HEK293 (cell line): Measurements from ENCODE around the gene ABCB10.

Experiments
- CTCF ChIA-PET: fragments of 350-600 bp; formaldehyde crosslinking; extraction: SDS; loops from one replicate; lab custom pipeline; 2021; ENCODE audit warnings: antibody characterized with exemption; lab: Yijun Ruan, JAX
- POLR2A ChIA-PET: fragments of 300-600 bp; formaldehyde crosslinking; extraction: SDS; loops from one replicate; lab custom pipeline; 2020; ENCODE audit warnings: antibody characterized with exemption, inconsistent platforms; lab: Yijun Ruan, JAX
- H3K27ac ChIP-seq: fragments of 200-500 bp; sonication (Bioruptor generic); 2 replicates; pipeline ENCODE4 v1.5.1; 2014; ENCODE audit warnings: low read depth, low read length, control low read depth, inconsistent platforms; ENCODE audit errors: extremely low read depth
- H3K36me3 ChIP-seq, 2 experiments: fragments of 200-500 bp in 1 of 2; sonication (Bioruptor generic) in 1 of 2; 1 replicate in 1 of 2; 2 replicates in 1 of 2; pipeline ENCODE4 v1.5.1; 2014 to 2017; ENCODE audit warnings: inconsistent platforms in 2 of 2, low read length in 2 of 2; ENCODE audit not compliant: control insufficient read depth in 2 of 2, insufficient read depth in 1 of 2
- H3K4me1 ChIP-seq: fragments of 200-500 bp; sonication (Bioruptor generic); 2 replicates; pipeline ENCODE4 v1.5.1; 2014; ENCODE audit warnings: mild to moderate bottlenecking, low read length, inconsistent platforms; ENCODE audit not compliant: control insufficient read depth, insufficient read depth
- H3K4me3 ChIP-seq: 2 replicates; pipeline ENCODE4 v1.5.1; 2011; ENCODE audit warnings: low read depth, mild to moderate bottlenecking, control low read depth, low read length, moderate library complexity
- H3K9me3 ChIP-seq: fragments of 200-500 bp; sonication (Bioruptor generic); 2 replicates; pipeline ENCODE4 v1.5.1; 2014; ENCODE audit warnings: low read depth, low read length, inconsistent platforms; ENCODE audit not compliant: control insufficient read depth, insufficient read depth
- AEBP2 ChIP-seq: fragments of 450-650 bp; formaldehyde crosslinking; IDR thresholded peaks from 2 replicates; pipeline ENCODE4 v1.5.1; 2016; ENCODE audit warnings: missing biosample characterization, missing genetic modification characterization, borderline replicate concordance
- BCL11B ChIP-seq: fragments of 450-650 bp; formaldehyde crosslinking; IDR thresholded peaks from 2 replicates; pipeline ENCODE4 v1.5.1; 2016; ENCODE audit warnings: low read depth, missing biosample characterization, missing genetic modification characterization
- GLI4 ChIP-seq: fragments of 450-650 bp; formaldehyde crosslinking; IDR thresholded peaks from 2 replicates; pipeline ENCODE4 v1.5.1; 2016; ENCODE audit warnings: missing biosample characterization, missing genetic modification characterization
- KLF16 ChIP-seq: fragments of 450-650 bp; formaldehyde crosslinking; IDR thresholded peaks from 2 replicates; pipeline ENCODE4 v1.5.1; 2017; ENCODE audit warnings: missing biosample characterization, missing genetic modification characterization
- MYNN ChIP-seq: fragments of 450-650 bp; formaldehyde crosslinking; IDR thresholded peaks from 2 replicates; pipeline ENCODE4 v1.5.1; 2016; ENCODE audit warnings: missing biosample characterization, missing genetic modification characterization, borderline replicate concordance
- RBAK ChIP-seq: fragments of 450-650 bp; formaldehyde crosslinking; IDR thresholded peaks from 2 replicates; pipeline ENCODE4 v1.5.1; 2016; ENCODE audit warnings: missing biosample characterization, missing genetic modification characterization
- SP2 ChIP-seq: fragments of 450-650 bp; formaldehyde crosslinking; IDR thresholded peaks from 2 replicates; pipeline ENCODE4 v1.5.1; 2016; ENCODE audit warnings: missing biosample characterization, missing genetic modification characterization
- YY2 ChIP-seq: fragments of 450-650 bp; formaldehyde crosslinking; IDR thresholded peaks from 2 replicates; pipeline ENCODE4 v1.5.1; 2016; ENCODE audit warnings: missing biosample characterization, missing genetic modification characterization
- ZBTB1 ChIP-seq: fragments of 450-650 bp; formaldehyde crosslinking; IDR thresholded peaks from 2 replicates; pipeline ENCODE4 v1.5.1; 2016; ENCODE audit warnings: missing biosample characterization, missing genetic modification characterization
- ZBTB7A ChIP-seq: fragments of 450-650 bp; formaldehyde crosslinking; IDR thresholded peaks from 2 replicates; pipeline ENCODE4 v1.5.1; 2016; ENCODE audit warnings: low read depth, missing biosample characterization, missing genetic modification characterization
- ZFP41 ChIP-seq: fragments of 450-650 bp; formaldehyde crosslinking; IDR thresholded peaks from 2 replicates; pipeline ENCODE4 v1.5.1; 2016; ENCODE audit warnings: missing biosample characterization, missing genetic modification characterization, borderline replicate concordance
- ZNF146 ChIP-seq: fragments of 450-650 bp; formaldehyde crosslinking; IDR thresholded peaks from 2 replicates; pipeline ENCODE4 v1.5.1; 2016; ENCODE audit warnings: missing biosample characterization, missing genetic modification characterization
- ZNF155 ChIP-seq: fragments of 450-650 bp; formaldehyde crosslinking; IDR thresholded peaks from 2 replicates; pipeline ENCODE4 v1.5.1; 2016; ENCODE audit warnings: missing biosample characterization, missing genetic modification characterization
- ZNF174 ChIP-seq: fragments of 450-650 bp; formaldehyde crosslinking; IDR thresholded peaks from 2 replicates; pipeline ENCODE4 v1.5.0; 2017; ENCODE audit warnings: missing biosample characterization, mild to moderate bottlenecking, missing genetic modification characterization
- ZNF19 ChIP-seq: fragments of 450-650 bp; formaldehyde crosslinking; IDR thresholded peaks from 2 replicates; pipeline ENCODE4; 2016; ENCODE audit warnings: missing biosample characterization, missing genetic modification characterization, low read depth
- ZNF214 ChIP-seq: fragments of 450-650 bp; formaldehyde crosslinking; IDR thresholded peaks from 2 replicates; pipeline ENCODE4 v1.5.1; 2017; ENCODE audit warnings: missing biosample characterization, mild to moderate bottlenecking, missing genetic modification characterization, borderline replicate concordance
- ZNF24 ChIP-seq: fragments of 450-650 bp; formaldehyde crosslinking; IDR thresholded peaks from 2 replicates; pipeline ENCODE4 v1.5.1; 2016; ENCODE audit warnings: missing biosample characterization, missing genetic modification characterization
- ZNF302 ChIP-seq: fragments of 450-650 bp; formaldehyde crosslinking; IDR thresholded peaks from 2 replicates; pipeline ENCODE4 v1.5.1; 2016; ENCODE audit warnings: missing biosample characterization, missing genetic modification characterization, low read depth
- ZNF335 ChIP-seq: fragments of 450-650 bp; formaldehyde crosslinking; conservative IDR thresholded peaks from 2 replicates; pipeline ENCODE4 v1.5.1; 2016; ENCODE audit warnings: missing biosample characterization, missing genetic modification characterization
- ZNF449 ChIP-seq: fragments of 450-650 bp; formaldehyde crosslinking; IDR thresholded peaks from 2 replicates; pipeline ENCODE4 v1.5.1; 2017; ENCODE audit warnings: missing biosample characterization, mild to moderate bottlenecking, missing genetic modification characterization, moderate library complexity
- ZNF623 ChIP-seq: fragments of 450-650 bp; formaldehyde crosslinking; IDR thresholded peaks from 2 replicates; pipeline ENCODE4 v1.5.1; 2016; ENCODE audit warnings: missing biosample characterization, missing genetic modification characterization
- ZNF664 ChIP-seq: fragments of 450-650 bp; formaldehyde crosslinking; IDR thresholded peaks from 2 replicates; pipeline ENCODE4 v1.5.1; 2016; ENCODE audit warnings: missing biosample characterization, missing genetic modification characterization
- ZNF677 ChIP-seq: fragments of 450-650 bp; IDR thresholded peaks from 2 replicates; pipeline ENCODE4 v1.5.0; 2018; ENCODE audit warnings: missing biosample characterization, mild to moderate bottlenecking, missing genetic modification characterization, moderate library complexity
- ZNF704 ChIP-seq: fragments of 450-650 bp; formaldehyde crosslinking; IDR thresholded peaks from 2 replicates; pipeline ENCODE4 v1.5.1; 2016; ENCODE audit warnings: missing biosample characterization, missing genetic modification characterization
- ZNF76 ChIP-seq: fragments of 450-650 bp; formaldehyde crosslinking; IDR thresholded peaks from 2 replicates; pipeline ENCODE4; 2016; ENCODE audit warnings: low read depth, missing biosample characterization, missing genetic modification characterization, borderline replicate concordance
- ZNF792 ChIP-seq: fragments of 450-650 bp; formaldehyde crosslinking; IDR thresholded peaks from 2 replicates; pipeline ENCODE4 v1.5.1; 2016; ENCODE audit warnings: missing biosample characterization, missing genetic modification characterization
- TF ChIP-seq, protein P1 (sequence below): fragments of 450-650 bp; formaldehyde crosslinking; IDR thresholded peaks from 2 replicates; pipeline ENCODE4 v1.5.1; 2016; ENCODE audit warnings: missing biosample characterization, missing genetic modification characterization, low read depth
- TF ChIP-seq, protein P2 (sequence below): sonication (generic); formaldehyde crosslinking; IDR thresholded peaks from 2 replicates; pipeline ENCODE4 v1.8.1; 2022; ENCODE audit warnings: mild to moderate bottlenecking, moderate library complexity, missing genetic modification reagents

ABCB10 gene

DNA sequence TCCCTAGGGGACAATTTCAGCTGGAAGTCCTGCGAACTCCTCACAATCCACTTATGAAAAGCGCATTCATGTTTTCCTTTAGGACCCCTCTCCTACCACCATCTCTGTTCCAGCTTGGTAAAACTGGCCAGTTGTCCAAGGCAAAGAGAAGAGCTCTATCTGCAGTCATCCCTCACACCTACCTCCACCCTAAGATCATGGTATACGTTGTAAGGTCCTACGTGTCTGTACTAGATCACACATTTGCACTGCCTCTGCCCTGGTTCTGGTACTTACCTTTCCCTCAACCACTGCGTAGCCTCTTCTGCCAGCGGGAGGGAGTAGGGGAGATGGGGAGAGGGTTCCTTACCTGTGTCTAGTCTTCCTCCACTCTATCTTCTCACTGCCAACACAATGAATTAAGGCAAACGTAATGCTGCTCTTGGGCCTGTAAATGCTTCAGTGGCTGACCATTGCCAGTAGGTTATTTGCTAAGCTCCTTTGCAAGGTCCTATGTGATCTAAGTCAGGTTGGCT lies 49.6 kb downstream of the ABCB10 start:
- ChIA-PET POLR2A (interaction anchor here (0.7 to 3.9 kb wide), 26 partner anchors 9 to 439 kb away, joined by 3 to 44 read pairs (median 4); partner anchors contain the start of genes ABCB10, RAB4A, TAF5L and URB2), CTCF (interaction anchor here (0.5 to 2.0 kb wide), 7 partner anchors 9 to 740 kb away, joined by 3 to 11 read pairs (median 4); no protein-coding TSS in a partner anchor)
- Histone ChIP-seq H3K9me3 (no peaks in the 10 kb centered on the region), H3K27ac (peak overlapping the region; percentile 85), H3K36me3 (peaks cover 9 to 17% of the 10 kb centered on the region in 2 experiments), H3K4me1 (peaks cover 7% of the 10 kb centered on the region; the same call in 1 of the 2 replicates), H3K4me3 (peak overlapping the region; percentile 96)
- TF ChIP-seq ZNF677 (no peak), ZNF214 (tag by site-specific recombination) (no peak), ZNF174 (no peak), ZFP41 (no peak), ZBTB7A (tag by site-specific recombination) (peak; percentile 3; the same call in 1 of the 2 replicates), ZNF335 (tag by site-specific recombination) (peak; percentile 12; the same call in 1 of the 2 replicates), ZNF302 (tag by site-specific recombination) (no peak), ZNF76 (tag by site-specific recombination) (no peak), ZNF623 (tag by site-specific recombination) (no peak), SP2 (tag by site-specific recombination) (no peak), KLF16 (tag by site-specific recombination) (no peak), ZNF146 (tag by site-specific recombination) (no peak), ZNF19 (no peak), ZNF664 (no peak), RBAK (no peak)
- TF ChIP-seq, protein P1, sequence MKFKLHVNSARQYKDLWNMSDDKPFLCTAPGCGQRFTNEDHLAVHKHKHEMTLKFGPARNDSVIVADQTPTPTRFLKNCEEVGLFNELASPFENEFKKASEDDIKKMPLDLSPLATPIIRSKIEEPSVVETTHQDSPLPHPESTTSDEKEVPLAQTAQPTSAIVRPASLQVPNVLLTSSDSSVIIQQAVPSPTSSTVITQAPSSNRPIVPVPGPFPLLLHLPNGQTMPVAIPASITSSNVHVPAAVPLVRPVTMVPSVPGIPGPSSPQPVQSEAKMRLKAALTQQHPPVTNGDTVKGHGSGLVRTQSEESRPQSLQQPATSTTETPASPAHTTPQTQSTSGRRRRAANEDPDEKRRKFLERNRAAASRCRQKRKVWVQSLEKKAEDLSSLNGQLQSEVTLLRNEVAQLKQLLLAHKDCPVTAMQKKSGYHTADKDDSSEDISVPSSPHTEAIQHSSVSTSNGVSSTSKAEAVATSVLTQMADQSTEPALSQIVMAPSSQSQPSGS (tag by site-specific recombination): no peak

DNA sequence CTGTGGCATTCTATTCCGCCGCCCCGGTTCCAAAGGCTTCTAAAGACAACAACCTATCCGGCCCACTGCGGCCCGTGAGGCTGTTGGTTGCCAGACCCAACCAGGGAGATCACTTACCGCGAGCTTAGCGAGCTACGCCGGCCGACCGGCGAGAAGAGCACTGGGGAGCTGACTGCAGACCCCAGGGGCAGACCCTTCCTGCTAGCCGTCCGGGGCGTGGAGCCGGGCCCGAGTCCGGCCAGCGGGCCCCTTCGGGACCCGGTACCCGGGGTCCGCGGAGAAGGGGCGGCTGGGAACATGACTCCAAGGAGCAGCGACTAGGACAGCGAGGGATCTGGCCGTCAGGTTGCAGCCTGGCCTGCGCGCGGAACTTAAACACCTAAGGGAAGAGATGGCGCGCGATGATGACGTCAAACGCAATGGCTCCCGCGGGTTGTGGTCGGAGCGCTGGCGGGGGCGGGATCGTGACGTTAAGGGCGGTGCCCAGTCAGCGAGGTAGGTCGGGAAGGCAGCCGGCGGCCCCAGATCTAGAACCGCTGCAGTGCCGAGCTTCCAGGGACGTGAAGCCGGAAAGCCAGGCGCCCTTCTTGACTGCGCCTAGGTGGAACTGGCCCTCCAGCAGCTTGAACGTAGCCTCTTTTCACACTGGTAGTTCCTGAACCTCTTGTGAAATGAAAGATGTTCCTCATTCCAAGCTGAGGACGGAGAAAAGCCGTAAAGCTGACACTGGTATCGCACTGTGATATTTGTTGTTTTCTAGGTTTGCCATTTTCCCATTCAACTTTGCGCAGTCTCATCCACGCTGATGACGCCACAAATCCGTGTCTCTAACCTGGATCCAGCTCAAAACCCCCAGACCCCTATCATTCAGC lies 50.3 kb downstream of the ABCB10 start, which contains the start of gene NUP133:
Gene NUP133 (minus strand): TSS at position 391 of the 872 bp plus-strand sequence. CDS start 92 bp downstream, at position 299.
- Histone ChIP-seq H3K27ac (peak within 1 kb of the TSS; percentile 85), H3K36me3 (peaks cover 9 to 22% of the 10 kb centered on the region in 2 experiments), H3K9me3 (no peaks in the 10 kb centered on the region), H3K4me3 (peak within 1 kb of the TSS; percentile 96), H3K4me1 (peaks cover 7% of the 10 kb centered on the region; the same call in 1 of the 2 replicates)
- ChIA-PET CTCF (interaction anchor here (0.5 to 2.0 kb wide), 10 partner anchors 10 to 741 kb away, joined by 3 to 11 read pairs (median 4); partner anchors contain the start of gene CCSAP), POLR2A (interaction anchor here (0.5 to 3.9 kb wide), 33 partner anchors 10 to 773 kb away, joined by 3 to 44 read pairs (median 4); partner anchors contain the start of genes ABCB10, RAB4A, RHOU and TAF5L)
- TF ChIP-seq ZNF155 (tag by site-specific recombination): no peak
- TF ChIP-seq ZNF704 (tag by site-specific recombination): peak; percentile 71; the same call in 1 of the 2 replicates
- TF ChIP-seq ZNF449 (tag by site-specific recombination): peak; percentile 36
- TF ChIP-seq BCL11B (tag by site-specific recombination): no peak
- peak; percentile 14; the same call in 1 of the 2 replicates for TF ChIP-seq GLI4 (tag by site-specific recombination)
- TF ChIP-seq, protein P2, sequence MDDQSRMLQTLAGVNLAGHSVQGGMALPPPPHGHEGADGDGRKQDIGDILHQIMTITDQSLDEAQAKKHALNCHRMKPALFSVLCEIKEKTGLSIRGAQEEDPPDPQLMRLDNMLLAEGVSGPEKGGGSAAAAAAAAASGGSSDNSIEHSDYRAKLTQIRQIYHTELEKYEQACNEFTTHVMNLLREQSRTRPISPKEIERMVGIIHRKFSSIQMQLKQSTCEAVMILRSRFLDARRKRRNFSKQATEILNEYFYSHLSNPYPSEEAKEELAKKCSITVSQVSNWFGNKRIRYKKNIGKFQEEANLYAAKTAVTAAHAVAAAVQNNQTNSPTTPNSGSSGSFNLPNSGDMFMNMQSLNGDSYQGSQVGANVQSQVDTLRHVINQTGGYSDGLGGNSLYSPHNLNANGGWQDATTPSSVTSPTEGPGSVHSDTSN: peak; percentile 62
- TF ChIP-seq YY2 (tag by site-specific recombination): peak; percentile 95
- peak; percentile 85 for TF ChIP-seq ZNF24 (tag by site-specific recombination)
- no peak for TF ChIP-seq AEBP2 (tag by site-specific recombination)
- TF ChIP-seq ZBTB1 (tag by site-specific recombination): no peak
- TF ChIP-seq MYNN (tag by site-specific recombination): 0 out of 2 replicates have a peak, but pooled peaks have one; percentile 50
- TF ChIP-seq ZNF792: peak; percentile 70; the same call in 1 of the 2 replicates
